ENCODE data around the gene MTRFR. TPM values are rescaled to one million over a fixed set of nuclear protein-coding genes. Genes with fewer than 3 reads are reported as not detected.
A peak's percentile ranks its signal among the peaks of the same experiment; 100 is the strongest.
"Not testable (repeated sequence)": the region's sequence is repeated elsewhere in the genome, so short reads cannot be mapped to it uniquely, and the experiment has no call there.

Gene MTRFR
- total RNA-seq, 1 donor from 2014 or later = 16.6 TPM

- no peaks in the 10 kb centered on the region for H3K27me3 Mint-ChIP-seq (ENCODE audit: low read depth)
- peak overlapping the region; percentile 81 for H3K27ac Mint-ChIP-seq
- peaks cover 13% of the 10 kb centered on the region for H3K9me3 Mint-ChIP-seq
- no peak for TF ChIP-seq CTCF (IDR thresholded peaks at IDR 0.05; ENCODE audit: unreplicated experiment)
- peaks cover 7% of the 10 kb centered on the region for H3K4me1 Mint-ChIP-seq
- H3K36me3 Mint-ChIP-seq = peaks cover 19% of the 10 kb centered on the region
- no peak for DNase-seq (ENCODE audit: low spot score in 2 of 2, unreplicated experiment in 2 of 2)
- H3K4me3 Mint-ChIP-seq = no peak overlapping the region
These were observed 9.1 kb downstream of the MTRFR start for GRCh38 chr12:123242116-123242904.

GRCh38 chr12:123243671-123244262, 10.5 kb downstream of the MTRFR start:
- no peak for TF ChIP-seq CTCF (IDR thresholded peaks at IDR 0.05; ENCODE audit: unreplicated experiment)
- H3K27me3 Mint-ChIP-seq (ENCODE audit: low read depth) = no peaks in the 10 kb centered on the region
- DNase-seq (ENCODE audit: low spot score in 2 of 2, unreplicated experiment in 2 of 2) = no peak
- no peak overlapping the region for H3K27ac Mint-ChIP-seq
- H3K4me1 Mint-ChIP-seq = peaks cover 7% of the 10 kb centered on the region
- H3K9me3 Mint-ChIP-seq = peaks cover 23% of the 10 kb centered on the region
- peaks cover 31% of the 10 kb centered on the region for H3K36me3 Mint-ChIP-seq
- H3K4me3 Mint-ChIP-seq = no peak overlapping the region

GRCh38 chr12:123245678-123246077, 12.4 kb downstream of the MTRFR start:
- Mint-ChIP-seq H3K27me3 (ENCODE audit: low read depth) (no peaks in the 10 kb centered on the region), H3K4me1 (peaks cover 14% of the 10 kb centered on the region), H3K27ac (no peak overlapping the region), H3K9me3 (peaks cover 31% of the 10 kb centered on the region), H3K4me3 (no peak overlapping the region), H3K36me3 (peaks cover 41% of the 10 kb centered on the region)
- no peak for TF ChIP-seq CTCF (IDR thresholded peaks at IDR 0.05; ENCODE audit: unreplicated experiment)
- DNase-seq (ENCODE audit: low spot score in 2 of 2, unreplicated experiment in 2 of 2) = no peak

GRCh38 chr12:123248129-123248528, 14.9 kb downstream of the MTRFR start:
- not testable (repeated sequence) for H3K27ac Mint-ChIP-seq; H3K4me3 Mint-ChIP-seq; DNase-seq (ENCODE audit: low spot score in 2 of 2, unreplicated experiment in 2 of 2); H3K27me3 Mint-ChIP-seq (ENCODE audit: low read depth)
- Mint-ChIP-seq H3K9me3 (peaks cover 31% of the 10 kb centered on the region), H3K36me3 (peaks cover 42% of the 10 kb centered on the region), H3K4me1 (peaks cover 19% of the 10 kb centered on the region)

GRCh38 chr12:123248996-123249741, 15.9 kb downstream of the MTRFR start:
- not testable (repeated sequence) for H3K27me3 Mint-ChIP-seq (ENCODE audit: low read depth)
- peaks cover 49% of the 10 kb centered on the region for H3K36me3 Mint-ChIP-seq

GRCh38 chr12:123250471-123251383, 17.5 kb downstream of the MTRFR start:
- Mint-ChIP-seq H3K4me3 (peak overlapping the region; percentile 18), H3K9me3 (peaks cover 24% of the 10 kb centered on the region), H3K27me3 (ENCODE audit: low read depth) (no peaks in the 10 kb centered on the region), H3K27ac (peak overlapping the region; percentile 95), H3K36me3 (peaks cover 49% of the 10 kb centered on the region), H3K4me1 (peaks cover 19% of the 10 kb centered on the region)
- DNase-seq (ENCODE audit: low spot score in 2 of 2, unreplicated experiment in 2 of 2) = no peak
- TF ChIP-seq CTCF (IDR thresholded peaks at IDR 0.05; ENCODE audit: unreplicated experiment) = no peak

More at GRCh38 chr12:123248996-123249741, 15.9 kb downstream of the MTRFR start:
- Mint-ChIP-seq H3K4me1 (peaks cover 19% of the 10 kb centered on the region), H3K9me3 (peaks cover 31% of the 10 kb centered on the region)
- not testable (repeated sequence) for DNase-seq (ENCODE audit: low spot score in 2 of 2, unreplicated experiment in 2 of 2); H3K27ac Mint-ChIP-seq; H3K4me3 Mint-ChIP-seq
